Measurements from ENCODE around the gene SLC25A21.

SLC25A21 gene

GRCh38 chr14:36797634-36798033 is 374.8 kb downstream of the SLC25A21 start (continued):
- TF ChIP-seq, protein P1, sequence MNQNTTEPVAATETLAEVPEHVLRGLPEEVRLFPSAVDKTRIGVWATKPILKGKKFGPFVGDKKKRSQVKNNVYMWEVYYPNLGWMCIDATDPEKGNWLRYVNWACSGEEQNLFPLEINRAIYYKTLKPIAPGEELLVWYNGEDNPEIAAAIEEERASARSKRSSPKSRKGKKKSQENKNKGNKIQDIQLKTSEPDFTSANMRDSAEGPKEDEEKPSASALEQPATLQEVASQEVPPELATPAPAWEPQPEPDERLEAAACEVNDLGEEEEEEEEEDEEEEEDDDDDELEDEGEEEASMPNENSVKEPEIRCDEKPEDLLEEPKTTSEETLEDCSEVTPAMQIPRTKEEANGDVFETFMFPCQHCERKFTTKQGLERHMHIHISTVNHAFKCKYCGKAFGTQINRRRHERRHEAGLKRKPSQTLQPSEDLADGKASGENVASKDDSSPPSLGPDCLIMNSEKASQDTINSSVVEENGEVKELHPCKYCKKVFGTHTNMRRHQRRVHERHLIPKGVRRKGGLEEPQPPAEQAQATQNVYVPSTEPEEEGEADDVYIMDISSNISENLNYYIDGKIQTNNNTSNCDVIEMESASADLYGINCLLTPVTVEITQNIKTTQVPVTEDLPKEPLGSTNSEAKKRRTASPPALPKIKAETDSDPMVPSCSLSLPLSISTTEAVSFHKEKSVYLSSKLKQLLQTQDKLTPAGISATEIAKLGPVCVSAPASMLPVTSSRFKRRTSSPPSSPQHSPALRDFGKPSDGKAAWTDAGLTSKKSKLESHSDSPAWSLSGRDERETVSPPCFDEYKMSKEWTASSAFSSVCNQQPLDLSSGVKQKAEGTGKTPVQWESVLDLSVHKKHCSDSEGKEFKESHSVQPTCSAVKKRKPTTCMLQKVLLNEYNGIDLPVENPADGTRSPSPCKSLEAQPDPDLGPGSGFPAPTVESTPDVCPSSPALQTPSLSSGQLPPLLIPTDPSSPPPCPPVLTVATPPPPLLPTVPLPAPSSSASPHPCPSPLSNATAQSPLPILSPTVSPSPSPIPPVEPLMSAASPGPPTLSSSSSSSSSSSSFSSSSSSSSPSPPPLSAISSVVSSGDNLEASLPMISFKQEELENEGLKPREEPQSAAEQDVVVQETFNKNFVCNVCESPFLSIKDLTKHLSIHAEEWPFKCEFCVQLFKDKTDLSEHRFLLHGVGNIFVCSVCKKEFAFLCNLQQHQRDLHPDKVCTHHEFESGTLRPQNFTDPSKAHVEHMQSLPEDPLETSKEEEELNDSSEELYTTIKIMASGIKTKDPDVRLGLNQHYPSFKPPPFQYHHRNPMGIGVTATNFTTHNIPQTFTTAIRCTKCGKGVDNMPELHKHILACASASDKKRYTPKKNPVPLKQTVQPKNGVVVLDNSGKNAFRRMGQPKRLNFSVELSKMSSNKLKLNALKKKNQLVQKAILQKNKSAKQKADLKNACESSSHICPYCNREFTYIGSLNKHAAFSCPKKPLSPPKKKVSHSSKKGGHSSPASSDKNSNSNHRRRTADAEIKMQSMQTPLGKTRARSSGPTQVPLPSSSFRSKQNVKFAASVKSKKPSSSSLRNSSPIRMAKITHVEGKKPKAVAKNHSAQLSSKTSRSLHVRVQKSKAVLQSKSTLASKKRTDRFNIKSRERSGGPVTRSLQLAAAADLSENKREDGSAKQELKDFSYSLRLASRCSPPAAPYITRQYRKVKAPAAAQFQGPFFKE (tag by site-specific recombination; IDR thresholded peaks at IDR 0.05; ENCODE audit: borderline replicate concordance) = no peak
- TF ChIP-seq ZNF518A (tag by site-specific recombination; conservative IDR thresholded peaks at IDR 0.05; ENCODE audit: low read depth) = no peak
- TF ChIP-seq BCL6B (tag by site-specific recombination; IDR thresholded peaks at IDR 0.05) = peak; percentile 86
- TF ChIP-seq ZNF596 (tag by site-specific recombination; IDR thresholded peaks at IDR 0.05) = 0 out of 2 replicates have a peak, but pooled peaks have one; percentile 30
- TF ChIP-seq HOXD13 (CRISPR knock-in tag; IDR thresholded peaks at IDR 0.05; ENCODE audit: borderline replicate concordance) = peak; percentile 50; the same call in 1 of the 2 replicates
- TF ChIP-seq ZNF366 (tag by site-specific recombination; conservative IDR thresholded peaks at IDR 0.05) = no peak
- peak; percentile 92 for TF ChIP-seq ZNF843 (tag by site-specific recombination; IDR thresholded peaks at IDR 0.05)
- TF ChIP-seq OVOL3 (tag by site-specific recombination; IDR thresholded peaks at IDR 0.05) = peak; percentile 80
- TF ChIP-seq OSR2 (tag by site-specific recombination; IDR thresholded peaks at IDR 0.05) = peak; percentile 97
- TF ChIP-seq, protein P2, sequence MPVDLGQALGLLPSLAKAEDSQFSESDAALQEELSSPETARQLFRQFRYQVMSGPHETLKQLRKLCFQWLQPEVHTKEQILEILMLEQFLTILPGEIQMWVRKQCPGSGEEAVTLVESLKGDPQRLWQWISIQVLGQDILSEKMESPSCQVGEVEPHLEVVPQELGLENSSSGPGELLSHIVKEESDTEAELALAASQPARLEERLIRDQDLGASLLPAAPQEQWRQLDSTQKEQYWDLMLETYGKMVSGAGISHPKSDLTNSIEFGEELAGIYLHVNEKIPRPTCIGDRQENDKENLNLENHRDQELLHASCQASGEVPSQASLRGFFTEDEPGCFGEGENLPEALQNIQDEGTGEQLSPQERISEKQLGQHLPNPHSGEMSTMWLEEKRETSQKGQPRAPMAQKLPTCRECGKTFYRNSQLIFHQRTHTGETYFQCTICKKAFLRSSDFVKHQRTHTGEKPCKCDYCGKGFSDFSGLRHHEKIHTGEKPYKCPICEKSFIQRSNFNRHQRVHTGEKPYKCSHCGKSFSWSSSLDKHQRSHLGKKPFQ (tag by site-specific recombination; IDR thresholded peaks at IDR 0.05) = peak; percentile 78
- no peak for TF ChIP-seq KLF7 (tag by site-specific recombination; IDR thresholded peaks at IDR 0.05; ENCODE audit: borderline replicate concordance)
- TF ChIP-seq IKZF3 (tag by site-specific recombination; IDR thresholded peaks at IDR 0.05) = peak; percentile 90
- TF ChIP-seq ZNF623 (tag by site-specific recombination; IDR thresholded peaks at IDR 0.05) = no peak
- no peak for TF ChIP-seq ZNF221 (tag by site-specific recombination; IDR thresholded peaks at IDR 0.05; ENCODE audit: borderline replicate concordance)
- TF ChIP-seq, protein P3, sequence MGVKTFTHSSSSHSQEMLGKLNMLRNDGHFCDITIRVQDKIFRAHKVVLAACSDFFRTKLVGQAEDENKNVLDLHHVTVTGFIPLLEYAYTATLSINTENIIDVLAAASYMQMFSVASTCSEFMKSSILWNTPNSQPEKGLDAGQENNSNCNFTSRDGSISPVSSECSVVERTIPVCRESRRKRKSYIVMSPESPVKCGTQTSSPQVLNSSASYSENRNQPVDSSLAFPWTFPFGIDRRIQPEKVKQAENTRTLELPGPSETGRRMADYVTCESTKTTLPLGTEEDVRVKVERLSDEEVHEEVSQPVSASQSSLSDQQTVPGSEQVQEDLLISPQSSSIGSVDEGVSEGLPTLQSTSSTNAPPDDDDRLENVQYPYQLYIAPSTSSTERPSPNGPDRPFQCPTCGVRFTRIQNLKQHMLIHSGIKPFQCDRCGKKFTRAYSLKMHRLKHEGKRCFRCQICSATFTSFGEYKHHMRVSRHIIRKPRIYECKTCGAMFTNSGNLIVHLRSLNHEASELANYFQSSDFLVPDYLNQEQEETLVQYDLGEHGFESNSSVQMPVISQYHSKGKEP (tag by site-specific recombination; IDR thresholded peaks at IDR 0.05) = peak; percentile 39; the same call in 1 of the 2 replicates
- no peak for TF ChIP-seq ZNF121 (tag by site-specific recombination; IDR thresholded peaks at IDR 0.05)
- no peak for TF ChIP-seq ZFP3 (tag by site-specific recombination; IDR thresholded peaks at IDR 0.05; ENCODE audit: low read depth)
